ENCODE results near the gene KCNS3. TPM values are rescaled to one million over a fixed set of nuclear protein-coding genes. Genes with fewer than 3 reads are reported as not detected.

KCNS3 gene
- total and polyA plus RNA-seq, 2 of the 13 experiments (the other 11 are each of a cell fraction or from before 2014, with no cell fraction given) = not detected

GRCh38 chr2:17869128-17869527, 9.3 kb upstream of the KCNS3 start (continued):
- TF ChIP-seq SRSF1 (optimal IDR thresholded peaks at IDR 0.05; ENCODE audit: low read depth, low read length) = no peak

DNA sequence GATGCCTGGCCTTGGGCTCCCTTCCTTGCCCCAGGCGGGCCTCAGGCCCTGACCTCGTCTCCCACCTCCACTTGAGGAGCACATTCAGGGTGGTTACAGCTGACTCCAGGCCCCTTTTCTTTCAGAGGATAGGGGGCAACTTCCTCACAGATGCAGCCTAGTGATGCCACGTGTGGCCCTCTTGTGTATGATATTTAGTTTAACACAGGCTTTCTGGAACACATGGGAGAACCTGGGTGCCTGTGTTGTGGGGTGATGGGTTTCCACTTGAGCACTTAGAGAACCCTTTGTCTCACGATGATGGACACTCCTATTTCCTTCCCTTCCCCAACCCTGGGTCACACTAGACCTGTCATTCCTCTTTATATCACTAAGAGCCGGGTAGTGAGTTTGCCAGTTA, 6.8 kb upstream of the KCNS3 start:
- FAIRE-seq = no peak
- POLR2A ChIA-PET = no interaction called here
- in situ Hi-C loops (cut with HindIII; ENCODE audit: extremely low pct_ligation_motif_present, low pct_unique_long_range_greater_than_20kb) = no loop called here
- TF ChIP-seq ETV5 (CRISPR knock-in tag; IDR thresholded peaks at IDR 0.05; ENCODE audit: borderline replicate concordance) = no peak
- no peak for TF ChIP-seq ZNF260 (CRISPR knock-in tag; IDR thresholded peaks at IDR 0.05; ENCODE audit: borderline replicate concordance, low read depth)
- no peak for TF ChIP-seq HOMEZ (CRISPR knock-in tag; IDR thresholded peaks at IDR 0.05; ENCODE audit: low read depth)
- TF ChIP-seq MNT (IDR thresholded peaks at IDR 0.05) = peak; percentile 53; the same call in 1 of the 2 replicates
- CTCF ChIA-PET (ENCODE audit: low intra/inter-chr PET ratio, low total read pairs) = no interaction called here
- Histone ChIP-seq H3K4me1 (ENCODE audit: insufficient read depth, low read length) (no peaks in the 10 kb centered on the region), H4K20me1 (ENCODE audit: insufficient read depth, low read length) (no peaks in the 10 kb centered on the region), H3K4me2 (ENCODE audit: low read depth, low read length) (no peak overlapping the region), H3K4me3 (replicated peaks in 1 of 3; ENCODE audit: insufficient read depth in 1 of 3, low read depth in 2 of 3, low read length in 3 of 3) (no peak overlapping the region), H3K27me3 (ENCODE audit: control insufficient read depth in 1 of 2, insufficient read depth in 2 of 2, low read length in 2 of 2) (peaks cover 3 to 29% of the 10 kb centered on the region in 2 experiments), H3K27ac (ENCODE audit: extremely low read length, insufficient read depth, low read length) (no peak overlapping the region), H3K9ac (ENCODE audit: insufficient read depth, low read depth, low read length) (no peak overlapping the region), H3K36me3 (replicated peaks in 1 of 2; ENCODE audit: control insufficient read depth in 1 of 2, insufficient read depth in 2 of 2, low read length in 2 of 2) (no peaks in the 10 kb centered on the region), H2AFZ (ENCODE audit: low read length) (no peak overlapping the region), H3K79me2 (ENCODE audit: insufficient read depth, low read length) (no peaks in the 10 kb centered on the region), H3K9me3 (ENCODE audit: low read length) (no peaks in the 10 kb centered on the region)
- intact Hi-C loops (cut with micrococcal nuclease; ENCODE audit: unreplicated experiment) = no loop called here
- no peak for ATAC-seq
- 0% methylated on average over 5 of the region's 5 CpGs for WGBS (ENCODE audit: low lambda C conversion rate)
- no TSS peak for BruUV-seq (replicated peaks)
- DNase-seq (ENCODE audit: low spot score) = no peak
